ENCODE data around the gene GRIN2A.

Gene GRIN2A

GRCh38 chr16:9821331-9821730 lies 360.9 kb downstream of the GRIN2A start:
- no peak for DNase-seq (ENCODE audit: low read depth in 2 of 2)

GRCh38 chr16:9820476-9821246 lies 361.6 kb downstream of the GRIN2A start:
- no peak for DNase-seq (ENCODE audit: low read depth in 2 of 2)

- no peak for DNase-seq (ENCODE audit: low read depth in 2 of 2)
Measured at GRCh38 chr16:9818702-9819101, 363.5 kb downstream of the GRIN2A start.

GRCh38 chr16:9817586-9817985 lies 364.6 kb downstream of the GRIN2A start:
- DNase-seq (ENCODE audit: low read depth in 2 of 2) = no peak

DNA sequence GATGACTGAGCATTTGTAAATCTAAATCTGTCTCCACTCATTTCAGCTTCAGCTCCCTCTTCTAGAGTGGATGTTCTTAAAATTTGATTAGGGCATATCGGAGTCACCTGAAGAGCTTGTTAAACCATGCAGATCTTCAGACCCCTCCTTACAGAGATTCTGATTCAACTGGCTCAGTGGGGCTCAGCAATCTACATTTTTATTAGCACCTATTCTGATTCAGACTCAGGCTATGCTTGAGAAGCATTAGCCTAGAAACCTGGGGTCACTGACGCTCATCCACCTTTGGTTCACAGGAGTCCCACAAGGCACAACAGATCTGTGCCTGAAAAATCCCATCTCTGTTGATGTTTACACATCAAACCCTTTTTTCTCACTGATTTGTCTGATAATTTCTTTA lies 365.6 kb downstream of the GRIN2A start:
- DNase-seq (ENCODE audit: low read depth in 2 of 2) = no peak

- no peak for DNase-seq (ENCODE audit: low read depth in 2 of 2)
Measured at GRCh38 chr16:9813665-9814064, 368.6 kb downstream of the GRIN2A start.

GRCh38 chr16:9808210-9808609 lies 374.0 kb downstream of the GRIN2A start:
- no peak for DNase-seq (ENCODE audit: low read depth in 2 of 2)

- no peak for DNase-seq (ENCODE audit: low read depth in 2 of 2)
Measured at GRCh38 chr16:9807302-9807701, 374.9 kb downstream of the GRIN2A start.

- DNase-seq (ENCODE audit: low read depth in 2 of 2) = no peak
Measured at GRCh38 chr16:9805109-9805508, 377.1 kb downstream of the GRIN2A start.

- DNase-seq (ENCODE audit: low read depth in 2 of 2) = no peak
Measured at GRCh38 chr16:9802160-9802559, 380.1 kb downstream of the GRIN2A start.

DNA sequence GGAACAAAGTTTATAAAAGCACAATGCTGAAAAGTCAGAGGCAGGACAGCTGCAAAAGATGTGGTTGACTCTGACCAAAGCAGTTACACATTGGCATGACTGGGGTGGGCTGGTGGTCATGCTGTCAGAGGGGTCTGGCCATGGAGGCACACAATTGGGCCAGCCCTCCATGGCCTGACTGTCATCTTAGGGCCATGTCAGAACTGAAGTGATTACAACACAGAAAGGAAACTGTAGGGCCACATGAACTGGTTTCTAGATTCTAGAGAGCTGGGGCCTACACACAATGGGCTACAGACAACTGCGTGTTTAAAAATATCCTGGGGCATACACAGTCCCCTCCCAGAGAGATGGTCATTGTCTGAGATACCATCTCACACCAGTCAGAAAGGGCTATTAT lies 380.6 kb downstream of the GRIN2A start:
- no peak for DNase-seq (ENCODE audit: low read depth in 2 of 2)

DNA sequence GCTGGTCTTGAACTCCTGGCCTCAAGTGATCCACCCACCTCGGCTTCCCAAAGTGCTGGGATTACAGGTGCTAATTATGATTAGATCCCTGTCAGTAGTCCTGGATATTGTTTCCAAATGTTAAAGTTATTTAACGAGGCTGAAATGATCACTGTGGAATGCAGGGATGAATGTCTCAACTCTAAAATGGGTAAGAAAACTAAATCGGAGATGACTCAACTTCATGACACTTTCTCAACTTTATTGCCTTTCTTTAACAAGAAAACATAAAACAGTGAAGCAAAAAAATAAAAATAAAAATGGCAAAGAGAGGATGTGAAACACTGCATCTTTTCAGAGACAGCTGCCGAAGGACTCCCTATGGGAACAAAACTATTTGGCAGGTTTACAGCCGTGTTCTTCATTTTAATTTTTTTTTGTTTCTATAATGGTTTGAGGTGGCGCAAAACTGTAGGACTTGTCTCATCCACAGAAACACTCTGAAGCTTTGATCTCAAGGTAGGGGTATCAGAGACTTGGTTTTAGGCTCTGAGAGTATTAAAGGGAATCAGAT lies 382.0 kb downstream of the GRIN2A start:
- DNase-seq (ENCODE audit: low read depth in 2 of 2) = no peak

DNA sequence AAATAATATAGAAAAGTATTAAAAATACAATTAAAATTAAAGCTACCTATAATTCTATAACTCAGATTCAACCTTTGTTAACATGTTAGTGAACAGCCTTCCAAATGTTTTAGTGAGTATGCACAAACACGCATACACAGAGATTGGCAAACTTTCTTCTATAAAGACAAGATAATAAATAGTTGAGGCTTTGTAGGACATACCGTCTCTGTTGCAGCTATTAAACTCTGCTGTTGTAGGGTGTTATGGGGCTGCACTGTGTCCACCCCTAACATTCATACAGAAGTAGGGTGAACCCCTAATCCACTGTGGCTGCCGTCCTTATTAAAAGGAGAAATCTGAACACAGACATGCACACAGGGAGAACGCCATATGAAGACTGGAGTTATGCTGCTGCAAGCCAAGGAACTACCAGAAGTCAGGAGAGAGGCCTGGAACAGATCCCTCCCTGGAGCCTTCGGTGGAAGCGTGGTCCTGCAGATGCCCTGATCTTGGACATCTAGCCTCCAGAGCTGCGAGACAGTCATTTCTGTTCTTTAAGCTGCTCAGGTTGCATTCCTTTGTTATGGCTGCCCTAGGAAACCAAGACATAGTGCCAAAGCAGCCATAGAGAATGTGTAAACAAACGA lies 383.2 kb downstream of the GRIN2A start:
- DNase-seq (ENCODE audit: low read depth in 2 of 2) = no peak

DNA sequence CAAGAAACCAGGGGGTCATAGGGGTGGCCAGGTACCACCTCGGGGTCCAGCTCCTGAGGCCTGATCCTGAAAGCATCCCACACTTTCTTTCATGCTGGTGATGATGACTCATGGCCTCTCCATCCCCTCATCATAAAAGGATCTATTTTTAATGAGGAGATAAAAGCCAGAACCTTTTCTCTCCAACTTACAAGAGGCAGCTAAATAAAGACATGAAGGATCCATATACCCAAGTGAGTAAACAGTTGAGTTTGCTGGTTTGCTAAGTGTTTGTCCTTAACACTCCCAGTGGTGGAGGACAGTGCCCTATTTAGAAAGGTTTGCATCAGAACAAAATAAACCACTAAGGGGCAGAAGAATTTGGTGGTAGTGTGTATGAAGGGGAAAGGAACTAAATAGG lies 383.8 kb downstream of the GRIN2A start:
- DNase-seq (ENCODE audit: low read depth in 2 of 2) = no peak

DNA sequence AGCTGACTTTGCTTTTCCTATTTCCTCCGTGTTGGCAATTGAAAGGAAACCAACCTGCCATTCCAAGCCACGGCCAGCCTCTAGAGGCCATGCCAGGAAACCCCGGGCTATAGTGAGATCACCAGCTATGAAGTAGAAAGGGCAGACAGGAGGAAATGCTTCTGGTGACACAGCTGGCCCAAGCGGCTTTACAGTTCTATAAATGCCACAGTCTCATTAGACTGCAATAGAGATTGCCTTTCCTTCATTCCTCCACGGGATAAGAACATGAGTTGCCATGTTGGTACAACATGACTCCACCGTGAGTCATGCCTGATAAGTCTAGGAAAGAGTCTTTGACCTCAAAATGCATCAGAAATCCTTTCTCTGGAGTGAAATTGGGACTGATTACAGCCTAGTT lies 384.9 kb downstream of the GRIN2A start:
- no peak for DNase-seq (ENCODE audit: low read depth in 2 of 2)

GRCh38 chr16:9793623-9794022 lies 388.6 kb downstream of the GRIN2A start:
- no peak for DNase-seq (ENCODE audit: low read depth in 2 of 2)

- DNase-seq (ENCODE audit: low read depth in 2 of 2) = no peak
Measured at GRCh38 chr16:9791556-9791955, 390.7 kb downstream of the GRIN2A start.

GRCh38 chr16:9790199-9790598 lies 392.0 kb downstream of the GRIN2A start:
- no peak for DNase-seq (ENCODE audit: low read depth in 2 of 2)

GRCh38 chr16:9787717-9788116 lies 394.5 kb downstream of the GRIN2A start:
- no peak for DNase-seq (ENCODE audit: low read depth in 2 of 2)

GRCh38 chr16:9780831-9781230 lies 401.4 kb downstream of the GRIN2A start:
- DNase-seq (ENCODE audit: low read depth in 2 of 2) = no peak

DNA sequence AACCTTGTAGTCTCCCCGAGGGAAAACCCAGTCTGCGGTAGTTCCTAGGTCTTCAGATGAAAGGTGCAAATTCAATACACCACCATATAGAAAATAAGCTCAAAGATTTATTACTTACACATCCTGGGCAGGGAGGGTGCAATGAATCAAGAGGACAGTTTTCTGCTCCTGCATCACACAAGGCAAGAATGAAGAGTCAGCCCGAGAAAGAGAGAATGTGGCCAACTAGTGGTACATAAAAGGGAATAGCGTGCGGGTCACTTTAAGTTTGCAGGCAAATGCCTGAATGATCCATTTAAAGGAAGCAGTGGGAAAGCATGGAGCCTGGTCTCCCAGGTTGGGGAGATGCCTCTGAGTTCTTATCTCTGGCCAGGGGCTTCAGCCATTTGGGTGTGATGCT lies 403.4 kb downstream of the GRIN2A start:
- DNase-seq (ENCODE audit: low read depth in 2 of 2) = no peak

- no peak for DNase-seq (ENCODE audit: low read depth in 2 of 2)
Measured at GRCh38 chr16:9775998-9776397, 406.2 kb downstream of the GRIN2A start.

- no peak for DNase-seq (ENCODE audit: low read depth in 2 of 2)
Measured at GRCh38 chr16:9773289-9773688, 408.9 kb downstream of the GRIN2A start.
